Non-pigmented ciliary epithelial cell (primary cell): Measurements from ENCODE around the gene ASXL2.
"Not testable (repeated sequence)": the region's sequence is repeated elsewhere in the genome, so short reads cannot be mapped to it uniquely, and the experiment has no call there.

ENCODE experiments used
- DNase-seq: peaks from one replicate; pipeline ENCODE4 v3.0.0-alpha.2; 2010; ENCODE audit warnings: low read depth

The ASXL2 gene

DNA sequence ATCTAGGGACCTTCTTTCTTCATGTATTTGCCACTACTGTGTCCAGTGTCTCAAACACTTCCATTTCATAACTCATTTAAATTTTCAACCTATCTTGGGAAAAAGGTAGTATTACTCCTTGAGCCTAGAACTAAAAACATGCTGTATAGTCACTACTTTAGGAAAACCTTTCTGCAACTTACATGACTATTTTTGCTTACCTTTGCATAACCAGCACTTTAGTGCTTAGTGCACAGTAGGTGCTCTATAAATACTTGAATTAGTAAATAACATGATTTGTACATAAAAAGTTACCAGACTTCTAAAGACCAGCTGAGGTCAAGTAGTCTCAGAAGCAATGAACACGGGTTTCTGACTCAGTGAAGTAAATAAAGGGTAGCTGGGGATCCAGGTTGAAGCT, 142.5 kb downstream of the ASXL2 start:
- no peak for DNase-seq

GRCh38 chr2:25728559-25728958, 149.7 kb downstream of the ASXL2 start:
- no peak for DNase-seq

- DNase-seq = no peak
Observed at GRCh38 chr2:25726522-25726921, 151.8 kb downstream of the ASXL2 start.

DNA sequence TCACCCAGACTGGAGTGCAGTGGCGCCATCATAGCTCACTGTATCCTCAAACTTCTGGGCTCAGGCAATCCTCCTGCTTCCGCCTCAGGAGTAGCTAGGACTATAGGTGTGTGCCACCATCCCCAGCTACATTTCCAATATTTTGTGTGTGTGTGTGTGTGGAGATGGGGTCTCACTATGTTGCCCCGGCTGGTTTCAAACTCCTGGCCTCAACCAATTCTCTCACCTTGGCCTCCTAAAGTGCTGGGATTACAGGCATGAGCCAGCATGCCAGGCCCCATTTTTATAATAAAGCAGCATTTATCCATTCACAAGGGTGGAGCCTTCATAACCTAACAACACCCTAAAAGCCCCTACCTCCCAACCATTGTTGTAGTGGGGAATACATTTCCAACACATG, 152.4 kb downstream of the ASXL2 start:
- DNase-seq = no peak

- DNase-seq = no peak
Observed at GRCh38 chr2:25724756-25725155, 153.5 kb downstream of the ASXL2 start.

DNA sequence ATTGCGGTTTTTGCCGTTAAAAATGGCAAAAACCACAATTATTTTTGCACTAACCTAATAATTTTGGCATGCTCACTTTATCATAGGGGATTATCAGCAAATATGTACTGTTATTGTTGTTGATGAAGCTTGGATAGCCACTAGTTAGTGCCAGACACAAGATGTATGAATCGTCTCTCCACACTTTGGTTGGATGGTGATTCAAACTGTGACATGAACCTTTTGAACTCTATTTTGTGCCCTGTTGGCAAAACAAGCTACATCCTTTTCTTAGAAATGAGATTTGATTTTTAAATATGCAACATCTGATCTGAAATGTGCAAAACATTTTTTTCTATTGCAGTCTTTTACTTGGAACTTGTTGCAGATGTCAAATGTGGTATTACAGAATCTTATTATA, 156.1 kb downstream of the ASXL2 start:
- DNase-seq = no peak

DNA sequence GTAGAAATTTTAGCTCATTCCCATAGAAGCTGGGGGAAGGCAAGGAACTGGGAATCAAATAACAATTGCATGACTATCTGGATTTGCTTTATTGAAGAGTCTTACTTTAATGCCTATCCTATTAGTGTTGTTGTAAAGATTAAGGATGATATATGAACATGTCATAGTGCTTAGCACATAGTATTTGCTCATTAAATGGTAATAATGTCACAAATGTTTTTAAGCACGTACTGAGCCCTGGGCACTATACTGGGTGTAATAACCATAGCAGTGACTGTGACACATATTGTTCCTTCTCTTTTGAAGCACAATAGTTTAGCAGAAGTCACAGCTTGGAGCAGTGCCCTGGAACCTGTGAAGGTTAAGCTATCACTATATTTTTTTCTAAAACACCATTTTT, 157.7 kb downstream of the ASXL2 start:
- DNase-seq = no peak

- no peak for DNase-seq
Observed at GRCh38 chr2:25714740-25715139, 163.5 kb downstream of the ASXL2 start.

DNA sequence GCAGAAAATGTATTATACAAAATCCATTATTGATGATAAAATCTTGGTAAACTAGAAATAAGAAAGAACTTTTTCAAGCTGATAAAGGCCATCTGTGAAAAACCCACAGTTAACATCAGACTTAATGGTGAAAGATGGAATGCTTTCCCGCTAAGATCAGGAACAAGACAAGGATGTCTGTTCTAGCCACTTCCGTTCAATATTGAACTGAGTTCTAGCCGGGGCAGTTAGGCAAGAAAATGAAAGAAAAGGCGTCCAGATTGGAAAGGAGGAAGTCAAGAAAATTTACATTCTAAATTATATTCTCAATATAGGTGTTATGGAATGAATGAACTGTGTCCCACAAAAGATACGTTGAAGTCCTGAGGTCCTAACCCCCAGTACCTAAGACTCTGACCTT, 165.8 kb downstream of the ASXL2 start:
- no peak for DNase-seq

DNA sequence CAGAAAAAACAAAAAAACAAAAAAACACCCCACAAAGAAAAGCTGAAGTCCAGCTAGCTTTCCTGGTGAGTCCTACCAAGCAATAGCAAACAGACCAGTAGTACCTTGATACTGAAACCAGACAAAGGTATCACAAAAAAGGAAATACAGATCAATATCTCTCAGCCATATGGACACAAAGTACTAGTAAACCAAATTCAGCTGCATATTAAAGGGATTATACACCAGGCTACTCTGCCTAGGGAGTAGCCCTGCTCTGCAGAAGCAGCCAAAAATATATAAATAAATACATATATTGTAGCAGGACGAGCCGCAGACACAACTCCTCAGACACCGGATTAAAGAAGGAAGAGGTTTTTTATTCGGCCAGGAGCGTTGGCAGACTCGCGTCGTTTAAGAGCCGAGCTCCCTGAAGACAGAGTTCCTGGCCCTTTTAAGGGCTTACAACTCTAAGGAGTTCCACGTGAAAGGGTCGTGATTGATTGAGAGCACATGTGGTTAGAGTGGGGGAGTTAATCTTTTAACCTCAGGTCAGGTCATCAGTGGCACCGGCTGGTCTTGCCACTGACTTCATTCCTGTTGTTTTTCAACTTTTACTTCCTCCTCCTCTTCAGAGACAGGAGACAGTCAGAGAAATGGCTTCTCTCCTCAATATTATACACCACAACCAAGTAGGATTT, 166.5 kb downstream of the ASXL2 start:
- DNase-seq = no peak

GRCh38 chr2:25710750-25711149, 167.5 kb downstream of the ASXL2 start:
- DNase-seq = no peak

GRCh38 chr2:25709349-25709748, 168.9 kb downstream of the ASXL2 start:
- DNase-seq = no peak

DNA sequence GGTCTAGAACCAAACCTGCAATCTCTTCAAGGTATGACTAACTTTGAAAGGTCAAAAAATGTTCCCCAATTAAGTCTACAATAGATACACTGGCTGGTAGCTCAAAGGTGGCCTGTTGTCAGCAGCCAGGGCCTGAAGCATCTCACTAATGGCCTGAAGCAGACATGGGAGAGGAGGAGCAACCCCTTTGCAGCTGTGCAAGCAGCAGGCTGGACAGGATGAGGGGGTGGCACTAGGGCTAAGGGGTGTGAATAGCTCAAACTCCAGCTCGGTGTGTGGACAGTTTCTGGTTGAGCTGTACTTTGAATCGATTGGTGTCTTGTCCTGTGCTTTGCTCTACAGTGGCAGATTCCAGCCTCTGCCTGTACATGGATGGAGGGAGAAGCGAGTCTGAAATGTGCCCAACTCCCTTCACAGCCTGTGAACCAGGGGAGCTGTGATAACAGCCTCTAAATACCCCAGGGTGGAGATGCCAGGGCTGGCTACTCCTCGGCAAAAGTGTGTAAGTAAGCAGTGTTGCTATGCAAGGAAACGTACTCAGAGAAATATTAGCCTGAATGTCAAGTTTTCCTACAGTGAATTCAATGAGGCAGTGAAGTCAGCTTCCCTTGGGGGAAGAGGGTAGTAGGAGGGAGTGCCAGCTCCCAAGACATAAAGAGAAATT, 170.2 kb downstream of the ASXL2 start:
- DNase-seq = no peak

GRCh38 chr2:25705575-25705974, 172.7 kb downstream of the ASXL2 start:
- DNase-seq = not testable (repeated sequence)

DNA sequence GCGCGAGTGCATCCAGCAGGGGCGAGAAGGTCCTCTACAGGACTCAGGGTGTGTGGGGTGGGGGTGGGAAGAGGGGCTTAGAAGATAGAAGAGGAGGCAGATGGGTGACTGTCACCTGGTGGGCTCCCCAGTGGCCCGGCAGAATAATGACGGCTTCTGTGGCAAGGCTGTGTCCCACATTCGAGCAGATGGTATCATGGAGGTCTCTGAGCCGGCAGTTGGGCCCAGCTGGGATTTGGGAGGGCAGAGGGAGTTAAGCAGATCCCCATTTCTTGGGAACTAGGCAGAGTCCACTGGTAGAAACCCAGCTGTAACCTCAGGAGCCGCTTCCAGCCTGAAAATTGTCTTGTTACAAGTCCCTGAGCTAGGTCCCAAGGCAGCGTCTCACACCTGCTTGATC, 176.5 kb downstream of the ASXL2 start:
- no peak for DNase-seq

DNA sequence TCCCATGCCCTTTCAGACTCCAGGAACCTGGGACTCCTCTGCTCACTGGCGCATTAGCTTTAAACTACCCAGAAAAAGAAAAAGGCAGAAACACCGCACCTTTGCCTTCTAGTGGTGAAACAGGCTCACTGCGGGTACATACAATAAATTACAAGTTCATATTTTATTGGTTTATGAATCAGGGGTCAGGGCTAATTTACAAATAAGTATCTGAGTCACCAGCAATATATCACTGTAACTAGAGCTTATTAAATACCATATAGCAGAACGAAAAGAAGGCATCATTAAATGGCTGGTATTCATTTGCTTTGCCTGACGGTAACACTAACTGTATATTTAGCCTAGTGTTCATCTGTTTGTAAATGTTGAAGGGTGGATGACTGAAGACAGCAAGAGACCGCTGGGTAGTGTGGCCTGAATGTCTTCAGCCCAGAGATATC, 178.0 kb downstream of the ASXL2 start:
- DNase-seq = peak; percentile 11

GRCh38 chr2:25699216-25699615, 179.1 kb downstream of the ASXL2 start:
- DNase-seq = no peak

DNA sequence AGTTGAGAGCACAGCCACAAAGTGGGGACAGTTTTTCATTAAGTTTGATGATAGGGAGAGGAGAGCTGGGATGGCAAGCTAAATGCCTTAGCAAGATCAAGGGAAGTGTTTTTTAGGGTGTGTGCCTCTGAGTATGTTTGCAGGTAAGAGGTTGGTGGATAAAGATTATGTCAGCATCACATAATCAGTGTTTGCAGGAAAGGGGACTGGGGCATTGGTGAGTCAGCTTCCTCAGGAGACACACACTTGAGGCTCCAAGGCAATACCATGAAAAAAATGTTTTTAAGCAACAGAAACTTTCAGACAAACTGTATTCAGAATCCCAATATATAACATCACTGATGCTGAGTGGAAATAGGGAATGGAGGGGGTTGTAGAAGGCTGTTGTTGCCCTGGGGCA, 179.5 kb downstream of the ASXL2 start:
- no peak for DNase-seq

- no peak for DNase-seq
Observed at GRCh38 chr2:25697559-25698341, 180.5 kb downstream of the ASXL2 start.

DNA sequence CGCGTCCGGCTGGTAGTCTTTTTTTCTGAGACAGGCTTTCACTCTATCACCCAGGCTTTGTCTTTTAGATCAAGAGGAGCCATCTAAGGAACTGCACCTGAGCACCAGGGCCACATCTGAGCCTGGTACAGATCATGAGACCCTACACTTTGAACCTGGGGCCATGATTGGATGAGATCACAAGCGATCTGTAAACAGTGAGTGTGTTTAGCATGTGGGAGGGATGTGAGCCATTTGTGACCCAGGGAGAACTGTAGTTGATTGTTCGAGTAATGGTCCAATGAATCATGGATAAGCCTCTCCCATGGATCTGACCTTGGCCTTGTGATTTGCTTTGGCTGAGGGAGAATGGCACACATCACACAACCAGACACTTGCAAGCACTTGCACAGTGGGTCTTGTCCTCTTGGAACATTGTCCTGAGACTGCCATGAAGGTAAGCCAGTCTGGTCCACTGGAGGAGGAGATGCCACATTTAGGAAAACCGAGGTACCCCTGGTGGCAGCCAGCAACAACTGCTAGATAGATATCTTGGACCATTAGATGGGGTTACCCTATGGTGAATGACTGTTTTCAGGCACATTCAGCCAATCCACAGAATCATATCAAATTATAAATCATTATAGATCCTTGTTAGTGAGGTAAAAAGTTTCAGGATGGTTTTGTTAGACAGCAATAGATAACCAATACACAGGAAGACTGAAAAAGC, 185.4 kb downstream of the ASXL2 start:
- no peak for DNase-seq

DNA sequence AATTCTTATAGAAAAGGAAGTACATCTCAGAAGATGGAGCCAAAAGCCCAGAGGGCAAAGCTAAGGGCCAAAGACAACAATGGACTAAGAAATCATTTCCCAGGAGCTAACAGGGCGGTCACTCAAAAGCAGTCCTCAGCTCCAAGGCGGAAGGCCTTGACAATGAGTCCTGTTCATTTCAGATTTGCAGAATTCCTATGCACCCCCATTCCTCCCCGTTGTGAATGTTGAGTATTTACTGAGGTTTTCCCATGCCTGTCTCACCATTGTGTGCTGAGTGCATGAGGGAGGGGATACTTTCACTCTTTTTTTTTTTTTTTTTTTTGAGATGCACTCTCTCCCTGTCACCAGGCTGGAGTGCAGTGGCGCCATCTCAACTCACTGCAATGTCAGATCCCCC, 186.1 kb downstream of the ASXL2 start:
- DNase-seq = no peak

DNA sequence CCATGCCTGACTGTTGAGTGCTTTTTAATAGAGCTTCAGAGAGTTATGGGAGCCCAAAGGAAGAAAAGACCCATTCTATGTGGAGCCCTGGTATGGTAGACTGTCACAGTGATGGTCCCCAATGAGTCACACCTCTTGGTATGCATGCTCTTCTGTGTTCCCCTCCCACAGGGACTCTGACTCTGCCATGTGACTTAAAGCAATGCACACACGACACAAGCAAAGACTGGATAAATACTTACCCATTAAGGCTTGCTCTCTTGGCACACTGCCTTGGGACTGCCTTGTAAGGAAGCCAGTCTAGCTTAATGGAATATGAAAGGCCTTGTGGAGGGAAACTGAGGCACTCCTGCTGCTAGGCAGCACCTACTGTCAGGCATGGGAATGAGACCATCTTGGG, 188.2 kb downstream of the ASXL2 start:
- DNase-seq = no peak

- DNase-seq = no peak
Observed at GRCh38 chr2:25688236-25688635, 190.1 kb downstream of the ASXL2 start.
